Tibial nerve (tissue), 4 donors: ENCODE measurements around the gene HSD17B8.

Source experiments
- CTCF ChIP-seq, 5 experiments: fragments of 200-600 bp in 3 of 5; fragments of 450-650 bp in 2 of 5; sonication (generic) in 3 of 5; IDR thresholded peaks; one replicate each; pipeline ENCODE4 v1.5.1; 2016 to 2019; ENCODE audit warnings: antibody characterized with exemption in 5 of 5, mild to moderate bottlenecking in 3 of 5, moderate library complexity in 2 of 5
- EP300 ChIP-seq, 2 donors: sonication (generic); formaldehyde crosslinking; IDR thresholded peaks; one replicate each; pipeline ENCODE4 v1.6.1; 2017; ENCODE audit warnings: antibody characterized with exemption in 2 of 2, mild to moderate bottlenecking in 1 of 2

GRCh38 chr6:33200219-33201146 lies 4.0 kb upstream of the HSD17B8 start, which contains the start of the genes RXRB and SLC39A7:
- peak in 1 of 2 donors; percentile 91 for TF ChIP-seq EP300 (IDR thresholded peaks at IDR 0.05)
- TF ChIP-seq CTCF (IDR thresholded peaks at IDR 0.05), result peak in 1 of 5 experiments; percentile 18
